ENCODE measurements around the gene CALU.

DNA sequence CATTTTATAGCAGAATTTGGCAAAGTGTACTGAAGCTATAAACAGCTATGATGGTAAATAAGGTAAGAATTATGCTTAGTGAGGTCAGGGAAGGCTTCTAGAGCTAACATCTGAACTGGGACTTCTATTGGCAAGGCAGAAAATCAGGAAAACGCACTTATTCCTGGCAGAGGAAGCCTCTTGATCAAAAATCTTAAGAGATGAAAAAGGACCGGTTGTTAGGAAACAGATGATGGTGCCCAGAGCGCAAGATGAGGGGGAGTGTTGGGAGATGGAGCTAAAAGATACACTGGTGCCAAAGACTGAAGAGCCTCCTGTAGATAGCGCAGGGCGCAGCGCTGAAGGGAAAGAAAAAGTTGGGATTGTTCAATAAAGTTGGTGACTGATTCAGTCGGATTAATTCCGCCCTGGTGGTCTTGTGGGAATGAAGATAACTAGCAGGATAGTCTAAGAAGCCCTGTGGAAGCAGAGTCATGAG, 550 bp upstream of the CALU start:
- TF ChIP-seq, protein P1, sequence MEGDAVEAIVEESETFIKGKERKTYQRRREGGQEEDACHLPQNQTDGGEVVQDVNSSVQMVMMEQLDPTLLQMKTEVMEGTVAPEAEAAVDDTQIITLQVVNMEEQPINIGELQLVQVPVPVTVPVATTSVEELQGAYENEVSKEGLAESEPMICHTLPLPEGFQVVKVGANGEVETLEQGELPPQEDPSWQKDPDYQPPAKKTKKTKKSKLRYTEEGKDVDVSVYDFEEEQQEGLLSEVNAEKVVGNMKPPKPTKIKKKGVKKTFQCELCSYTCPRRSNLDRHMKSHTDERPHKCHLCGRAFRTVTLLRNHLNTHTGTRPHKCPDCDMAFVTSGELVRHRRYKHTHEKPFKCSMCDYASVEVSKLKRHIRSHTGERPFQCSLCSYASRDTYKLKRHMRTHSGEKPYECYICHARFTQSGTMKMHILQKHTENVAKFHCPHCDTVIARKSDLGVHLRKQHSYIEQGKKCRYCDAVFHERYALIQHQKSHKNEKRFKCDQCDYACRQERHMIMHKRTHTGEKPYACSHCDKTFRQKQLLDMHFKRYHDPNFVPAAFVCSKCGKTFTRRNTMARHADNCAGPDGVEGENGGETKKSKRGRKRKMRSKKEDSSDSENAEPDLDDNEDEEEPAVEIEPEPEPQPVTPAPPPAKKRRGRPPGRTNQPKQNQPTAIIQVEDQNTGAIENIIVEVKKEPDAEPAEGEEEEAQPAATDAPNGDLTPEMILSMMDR (IDR thresholded peaks at IDR 0.05): no peak
- TF ChIP-seq POLR2A (IDR thresholded peaks at IDR 0.05): no peak
- TF ChIP-seq EP300 (IDR thresholded peaks at IDR 0.05): no peak
